CD14-positive monocyte (primary cell): Measurements from ENCODE around the gene WWOX. TPM values are rescaled to one million over a fixed set of nuclear protein-coding genes. Genes with fewer than 3 reads are reported as not detected.
A peak's percentile ranks its signal among the peaks of the same experiment; 100 is the strongest.

Experiments
- DNase-seq, 3 donors: peaks; one replicate each; pipeline ENCODE4 v3.0.0-alpha.2; 2011 to 2022
- H2AFZ ChIP-seq: 2 replicates; pipeline ENCODE4 v1.6.0; 2012; ENCODE audit warnings: mild to moderate bottlenecking, low read depth, low read length, inconsistent platforms; ENCODE audit not compliant: insufficient read depth, poor library complexity, severe bottlenecking
- H3K27ac ChIP-seq, 2 donors: 1 replicate in 1 of 2; 2 replicates in 1 of 2; pipeline ENCODE4 v1.5.1; 2012 to 2013; ENCODE audit warnings: low read length in 2 of 2, control low read depth in 1 of 2, inconsistent platforms in 1 of 2, low read depth in 1 of 2, mild to moderate bottlenecking in 1 of 2
- H3K27me3 ChIP-seq, 2 donors: one replicate each; pipeline versions ENCODE4 v1.6.0 to v1.6.1; 2011 to 2013; ENCODE audit warnings: low read length in 2 of 2; ENCODE audit not compliant: control insufficient read depth in 2 of 2, insufficient read depth in 2 of 2
- H3K36me3 ChIP-seq, 2 donors: replicated peaks in 1 of 2; 1 replicate in 1 of 2; 2 replicates in 1 of 2; pipeline versions ENCODE4 v1.5.1 to v1.6.1; 2012 to 2013; ENCODE audit warnings: low read length in 2 of 2, control low read depth in 1 of 2, inconsistent platforms in 1 of 2, mild to moderate bottlenecking in 1 of 2; ENCODE audit not compliant: insufficient read depth in 2 of 2, control insufficient read depth in 1 of 2
- H3K4me1 ChIP-seq, 2 donors: 1 replicate in 1 of 2; 2 replicates in 1 of 2; pipeline versions ENCODE4 v1.5.1 to v1.6.1; 2012 to 2013; ENCODE audit warnings: low read length in 2 of 2, control low read depth in 1 of 2, inconsistent platforms in 1 of 2, mild to moderate bottlenecking in 1 of 2, moderate library complexity in 1 of 2; ENCODE audit not compliant: insufficient read depth in 2 of 2, control insufficient read depth in 1 of 2
- H3K4me2 ChIP-seq: replicated peaks from 2 replicates; pipeline ENCODE3; 2012; ENCODE audit warnings: low read length, moderate library complexity, mild to moderate bottlenecking; ENCODE audit not compliant: poor library complexity, severe bottlenecking; ENCODE audit errors: extremely low read depth
- H3K4me3 ChIP-seq, 3 experiments: fragments of 200-600 bp in 1 of 3; sonication (generic) in 1 of 3; replicated peaks in 1 of 3; 1 replicate in 2 of 3; 2 replicates in 1 of 3; pipeline ENCODE4 v1.5.1; 2011 to 2013; ENCODE audit warnings: low read length in 3 of 3, mild to moderate bottlenecking in 3 of 3, control low read depth in 2 of 3, low read depth in 2 of 3, inconsistent platforms in 1 of 3, moderate library complexity in 1 of 3
- H3K79me2 ChIP-seq: 2 replicates; pipeline ENCODE4 v1.6.0; 2012; ENCODE audit warnings: mild to moderate bottlenecking, control low read depth, inconsistent platforms, low read length, moderate library complexity; ENCODE audit not compliant: insufficient read depth
- H3K9ac ChIP-seq: 2 replicates; pipeline ENCODE4 v1.6.0; 2017; ENCODE audit warnings: low read length, mild to moderate bottlenecking; ENCODE audit not compliant: insufficient read depth, poor library complexity, severe bottlenecking
- H3K9me3 ChIP-seq, 2 donors: replicated peaks in 1 of 2; 1 replicate in 1 of 2; 2 replicates in 1 of 2; pipeline versions ENCODE4 v1.5.1 to v1.6.1; 2012 to 2013; ENCODE audit warnings: low read length in 2 of 2, control low read depth in 1 of 2; ENCODE audit not compliant: control insufficient read depth in 1 of 2, insufficient read depth in 1 of 2
- H4K20me1 ChIP-seq: 2 replicates; pipeline ENCODE4 v1.6.0; 2012; ENCODE audit warnings: mild to moderate bottlenecking, low read length, control low read depth, moderate library complexity; ENCODE audit not compliant: insufficient read depth
- H3K27ac Mint-ChIP-seq, 7 donors: one replicate each; pipeline ENCODE4 v1.8.0; 2020; ENCODE audit warnings: mild to moderate bottlenecking in 7 of 7, mixed read lengths in 7 of 7, moderate library complexity in 6 of 7, inconsistent platforms in 2 of 7
- H3K27me3 Mint-ChIP-seq, 3 donors: one replicate each; pipeline ENCODE4 v1.8.0; 2021 to 2022; ENCODE audit warnings: low read depth in 3 of 3, mild to moderate bottlenecking in 3 of 3, mixed read lengths in 3 of 3, moderate library complexity in 3 of 3, inconsistent platforms in 1 of 3
- H3K36me3 Mint-ChIP-seq, 2 donors: one replicate each; pipeline ENCODE4 v1.8.0; 2020; ENCODE audit warnings: mixed read lengths in 2 of 2, inconsistent platforms in 1 of 2, mild to moderate bottlenecking in 1 of 2
- H3K4me1 Mint-ChIP-seq: one replicate; pipeline ENCODE4 v1.8.0; 2020; ENCODE audit warnings: mild to moderate bottlenecking, mixed read lengths
- H3K4me3 Mint-ChIP-seq, 2 donors: one replicate each; pipeline ENCODE4 v1.8.0; 2020; ENCODE audit warnings: mild to moderate bottlenecking in 2 of 2, mixed read lengths in 2 of 2, moderate library complexity in 1 of 2
- H3K9me3 Mint-ChIP-seq, 7 donors: one replicate each; pipeline ENCODE4 v1.8.0; 2020 to 2022; ENCODE audit warnings: mixed read lengths in 7 of 7, mild to moderate bottlenecking in 6 of 7, moderate library complexity in 6 of 7, inconsistent platforms in 2 of 7
- CTCF ChIP-seq: fragments of 200-600 bp; IDR thresholded peaks from one replicate; pipeline ENCODE4 v1.8.0; 2022; ENCODE audit warnings: antibody characterized with exemption, mild to moderate bottlenecking
- WGBS: methylation state at CpG from one replicate; pipeline ENCODE4 v1.1.5; 2013; ENCODE audit warnings: missing lambda C conversion rate; ENCODE audit not compliant: insufficient coverage; 5-methylcytosine and 5-hydroxymethylcytosine counted together
- intact Hi-C, 2 donors: fragments of 100-400 bp; cut with micrococcal nuclease; formaldehyde crosslinking; loops; one replicate each; pipeline versions ENCODE4 v1.15.0 to v1.15.1; 2023
- polyA plus RNA-seq, 3 donors: library from polyadenylated mRNA; depleted of rRNA in 1 of 3; unstranded in 2 of 3; stranded (reverse) in 1 of 3; fragments of 300-500 nt in 2 of 3; fragments of >200 nt in 1 of 3; fragmentation: Illumina TruSeq in 2 of 3; gene quantifications; 1 replicate in 2 of 3; 2 replicates in 1 of 3; pipeline ENCODE4 v1.2.3, GENCODE V29; 2012 to 2021

WWOX gene
- polyA plus RNA-seq, 3 donors: 4.0 to 7.0 (median 6.3) TPM

DNA sequence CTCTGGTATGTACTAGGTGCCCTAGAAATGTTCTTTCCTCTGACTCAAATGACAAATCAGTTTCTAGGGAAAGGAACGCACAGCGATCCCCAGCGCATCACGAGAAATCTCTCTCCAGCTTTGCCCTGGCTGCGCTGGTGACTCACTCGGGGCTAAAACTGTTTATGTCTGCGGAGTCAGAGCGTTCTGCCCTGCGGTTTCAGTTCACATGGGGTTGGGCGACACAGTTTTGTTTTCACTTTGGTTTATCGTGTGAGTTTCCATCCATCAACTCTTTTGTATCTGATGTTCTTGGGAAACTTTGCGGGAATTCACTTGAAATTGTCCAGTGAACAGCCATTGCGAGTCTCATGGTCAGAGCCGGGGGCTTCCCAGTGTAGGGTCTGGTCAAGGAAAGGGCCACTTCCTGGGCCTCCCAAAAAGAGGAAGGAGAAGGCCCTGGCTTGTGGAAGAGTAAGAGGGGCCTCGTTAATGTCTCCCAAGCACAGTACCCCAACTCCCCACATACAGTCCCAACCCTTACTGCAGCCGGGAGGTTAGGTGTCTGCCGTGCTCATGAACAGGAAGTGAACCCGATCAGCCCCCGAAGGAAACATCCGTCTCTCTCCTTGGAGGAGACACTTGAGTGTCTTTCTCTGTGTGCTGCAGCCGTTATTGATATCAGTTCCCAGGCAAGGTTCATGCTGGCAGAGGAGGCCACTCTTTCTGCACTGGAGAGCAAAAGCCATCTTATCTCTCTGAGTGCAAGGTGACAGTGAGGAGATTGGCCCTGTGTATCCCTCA, 643.2 kb downstream of the WWOX start:
- WGBS: 44% methylated on average over 19 of the region's 21 CpGs
- no peak for TF ChIP-seq CTCF
- Mint-ChIP-seq H3K4me3 (peak overlapping the region; percentile 66 to 77), H3K9me3 (peaks cover 0 to 8% (median 2%) of the 10 kb centered on the region in 7 donors), H3K36me3 (no peaks in the 10 kb centered on the region), H3K27me3 (peaks cover 0 to 2% (median 1%) of the 10 kb centered on the region in 3 donors), H3K27ac (peak overlapping the region; percentile 43 to 90 (median 83)), H3K4me1 (peaks cover 10% of the 10 kb centered on the region)
- no peaks in the 10 kb centered on the region for H3K27me3 ChIP-seq
- no peaks in the 10 kb centered on the region for H3K79me2 ChIP-seq
- H3K27ac ChIP-seq: peak overlapping the region; percentile 46 to 83
- H3K36me3 ChIP-seq: no peaks in the 10 kb centered on the region
- H3K4me3 ChIP-seq: peak overlapping the region; percentile 36 to 71 (median 39)
- H3K9me3 ChIP-seq: no peaks in the 10 kb centered on the region
- H3K4me1 ChIP-seq: peaks cover 10 to 12% of the 10 kb centered on the region in 2 donors
- H3K4me2 ChIP-seq: peak overlapping the region; percentile 62
- peak overlapping the region; percentile 70 for H2AFZ ChIP-seq
- peak; percentile 75 to 83 (median 78) for DNase-seq
- intact Hi-C loops: no loop called here
- H3K9ac ChIP-seq: peak overlapping the region; percentile 70
- no peaks in the 10 kb centered on the region for H4K20me1 ChIP-seq

DNA sequence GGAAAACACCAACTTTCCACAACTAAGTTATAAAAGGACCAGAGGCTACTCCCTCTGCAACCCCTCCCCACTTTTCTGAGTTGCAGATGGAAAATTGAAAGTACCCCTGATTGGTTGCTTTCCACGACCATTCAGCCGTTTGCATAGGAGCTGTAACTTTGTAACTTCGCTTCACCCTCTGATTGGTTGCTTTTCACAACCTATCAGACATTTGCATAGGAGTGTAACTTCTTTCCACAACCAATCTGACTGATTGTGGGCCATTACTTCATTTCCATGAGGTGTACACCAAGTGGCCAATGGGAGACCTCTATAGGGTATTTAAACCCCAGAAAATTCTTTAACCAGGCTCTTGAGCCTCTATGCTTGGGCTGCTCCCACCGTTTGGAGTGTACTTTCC, 644.1 kb downstream of the WWOX start:
- WGBS: 100% methylated on average over 1 of the region's 4 CpGs
- H3K79me2 ChIP-seq: no peaks in the 10 kb centered on the region
- no peak overlapping the region for H3K27ac ChIP-seq
- peak overlapping the region in 2 of 7 donors; percentile 78 to 83 for H3K27ac Mint-ChIP-seq
- peaks cover 10 to 12% of the 10 kb centered on the region in 2 donors for H3K4me1 ChIP-seq
- no peaks in the 10 kb centered on the region for H3K9me3 ChIP-seq
- H3K9ac ChIP-seq: no peak overlapping the region
- H4K20me1 ChIP-seq: no peaks in the 10 kb centered on the region
- H2AFZ ChIP-seq: peak overlapping the region; percentile 70
- H3K36me3 ChIP-seq: no peaks in the 10 kb centered on the region
- no peak overlapping the region for H3K4me2 ChIP-seq
- no peak for TF ChIP-seq CTCF
- H3K27me3 ChIP-seq: no peaks in the 10 kb centered on the region
- peaks cover 0 to 2% (median 1%) of the 10 kb centered on the region in 3 donors for H3K27me3 Mint-ChIP-seq
- peak overlapping the region in 1 of 2 donors; percentile 66 for H3K4me3 Mint-ChIP-seq
- no peak overlapping the region for H3K4me3 ChIP-seq
- H3K9me3 Mint-ChIP-seq: peaks cover 0 to 8% (median 2%) of the 10 kb centered on the region in 7 donors
- H3K4me1 Mint-ChIP-seq: peaks cover 10% of the 10 kb centered on the region
- intact Hi-C loops: no loop called here
- no peaks in the 10 kb centered on the region for H3K36me3 Mint-ChIP-seq
- no peak for DNase-seq
